ENCODE measurements around the gene ITGAL. TPM values are rescaled to one million over a fixed set of nuclear protein-coding genes. Genes with fewer than 3 reads are reported as not detected.
"Not testable (repeated sequence)": the region's sequence is repeated elsewhere in the genome, so short reads cannot be mapped to it uniquely, and the experiment has no call there.

ITGAL gene
- total RNA-seq, 1 experiment from 2014 or later = not detected

DNA sequence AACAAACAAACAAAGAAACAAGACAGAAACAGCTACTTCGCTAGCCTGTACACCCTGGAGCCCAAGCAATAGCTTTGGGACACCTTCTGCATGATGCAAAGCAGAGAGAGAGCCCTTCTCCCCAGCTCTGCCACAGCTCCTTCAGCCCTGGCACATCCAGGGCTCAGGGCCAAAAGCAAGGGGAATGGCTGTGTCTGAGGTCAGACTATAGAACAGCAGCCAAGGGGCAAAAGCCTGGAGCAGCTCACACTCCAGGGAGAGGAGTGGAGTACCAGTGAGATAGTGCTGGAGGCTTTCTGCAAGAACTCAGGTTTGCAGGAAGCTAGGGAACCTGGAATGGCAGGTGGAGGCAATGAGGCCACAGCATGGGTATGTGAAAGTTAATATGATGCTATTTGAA is 15.3 kb upstream of the ITGAL start:
- no peak for DNase-seq (ENCODE audit: extremely low read depth, low read depth)

DNA sequence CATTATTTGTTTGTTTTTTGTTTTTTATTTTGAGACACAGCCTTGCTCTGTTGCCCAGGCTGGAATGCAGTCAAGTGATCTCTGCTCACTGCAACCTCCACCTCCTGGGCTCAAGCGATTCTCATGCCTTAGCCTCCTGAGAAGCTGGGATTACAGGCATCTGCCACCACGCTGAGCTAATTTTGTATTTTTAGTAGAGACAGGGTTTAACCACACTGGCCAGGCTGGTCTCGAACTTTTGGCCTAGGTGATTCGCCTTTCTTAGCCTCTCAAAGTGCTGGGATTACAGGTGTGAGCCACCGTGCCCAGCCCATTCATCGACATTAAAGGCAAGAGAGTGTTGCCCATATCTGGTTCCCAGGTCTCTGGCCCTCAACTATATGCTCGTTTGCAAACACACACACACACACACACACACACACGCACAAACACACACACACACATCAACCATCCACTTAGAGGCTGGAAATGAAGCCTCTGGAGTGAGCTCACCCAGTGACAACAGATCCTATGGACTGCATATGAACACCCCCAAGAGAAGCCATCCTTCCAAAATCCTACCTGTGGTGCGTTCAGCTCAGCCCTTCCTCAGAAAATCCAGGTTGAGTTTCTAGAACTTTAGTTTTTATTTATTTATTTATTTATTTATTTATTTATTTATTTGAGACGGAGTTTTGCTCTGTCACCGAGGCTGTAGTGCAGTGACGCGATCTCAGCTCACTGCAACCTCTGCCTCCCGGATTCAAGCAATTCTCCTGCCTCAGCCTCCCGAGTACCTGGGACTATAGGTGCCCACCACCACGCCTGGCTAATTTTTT is 14.6 kb upstream of the ITGAL start:
- DNase-seq (ENCODE audit: extremely low read depth, low read depth) = no peak

DNA sequence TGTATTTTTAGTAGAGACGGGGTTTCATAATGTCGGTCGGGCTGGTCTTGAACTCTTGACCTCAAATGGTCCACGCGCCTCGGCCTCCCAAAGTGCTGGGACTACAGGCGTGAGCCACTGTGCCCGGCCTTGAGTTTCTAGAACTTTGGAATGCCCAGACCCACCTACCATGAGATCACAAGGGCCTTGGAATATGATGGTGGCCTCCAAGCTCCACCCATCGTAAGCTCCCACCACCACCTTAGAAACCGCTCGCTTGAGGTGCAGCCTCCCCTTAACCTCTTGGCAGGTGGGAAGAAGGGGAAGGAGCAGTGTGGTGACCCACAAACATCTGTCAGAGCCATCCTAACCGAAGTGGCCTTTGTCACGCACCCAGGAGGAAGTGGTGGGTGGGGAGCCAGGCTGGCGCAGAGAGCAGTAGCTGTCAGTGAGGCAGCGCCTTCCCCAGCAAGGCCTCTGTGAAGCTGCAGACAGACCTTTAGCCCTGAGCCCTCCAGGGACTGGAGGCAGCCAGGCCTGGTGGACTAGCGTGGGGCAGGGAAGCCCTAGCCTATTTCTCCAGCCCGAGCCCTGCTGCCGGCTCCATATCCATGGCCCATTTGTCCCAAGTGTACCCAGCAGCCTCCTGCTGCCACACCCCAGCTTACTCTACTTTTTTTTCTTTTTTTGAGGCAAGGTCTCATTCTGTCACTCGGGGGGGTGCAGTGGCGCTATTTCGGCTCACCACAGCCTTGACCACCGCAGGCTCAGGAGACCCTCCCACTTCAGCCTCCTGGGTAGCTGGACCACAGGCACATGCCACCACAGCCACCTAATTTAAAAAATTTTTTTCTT is 13.8 kb upstream of the ITGAL start:
- DNase-seq (ENCODE audit: extremely low read depth, low read depth) = no peak

DNA sequence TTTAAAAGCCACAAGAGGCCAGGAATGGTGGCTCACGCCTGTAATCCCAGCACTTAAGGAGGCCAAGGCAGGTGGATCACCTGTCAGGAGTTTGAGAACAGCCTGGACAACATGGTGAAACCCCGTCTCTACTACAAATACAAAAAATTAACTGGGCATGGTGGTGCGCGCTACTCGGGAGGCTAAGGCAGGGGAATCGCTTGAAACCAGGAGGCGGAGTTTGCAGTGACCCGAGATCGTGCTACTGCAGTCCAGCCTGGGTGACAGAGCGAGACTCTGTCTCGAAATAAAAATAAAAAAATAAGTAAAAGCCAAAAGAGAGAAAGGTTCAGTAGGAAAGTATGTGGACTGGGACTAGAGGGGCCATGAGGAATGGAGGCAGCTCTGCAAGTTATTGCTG is 13.1 kb upstream of the ITGAL start:
- DNase-seq (ENCODE audit: extremely low read depth, low read depth) = no peak

DNA sequence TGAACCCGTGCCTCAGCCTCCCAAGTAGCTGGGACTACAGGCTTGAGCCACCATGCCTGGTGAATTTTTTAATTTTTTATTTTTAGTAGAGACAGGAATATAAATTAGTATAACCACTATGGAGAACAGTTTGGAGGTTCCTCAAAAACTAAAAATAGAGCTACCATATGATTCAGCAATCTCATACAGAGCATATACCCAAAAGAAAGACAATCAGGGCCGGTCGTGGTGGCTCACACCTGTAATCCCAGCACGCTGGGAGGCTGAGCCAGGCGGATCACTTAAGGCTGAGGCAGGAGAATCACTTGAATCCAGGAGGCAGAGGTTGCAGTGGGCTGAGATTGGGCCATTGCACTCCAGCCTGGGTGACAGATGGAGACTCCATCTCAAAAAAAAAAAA is 11.1 kb upstream of the ITGAL start:
- DNase-seq (ENCODE audit: extremely low read depth, low read depth) = not testable (repeated sequence)

DNA sequence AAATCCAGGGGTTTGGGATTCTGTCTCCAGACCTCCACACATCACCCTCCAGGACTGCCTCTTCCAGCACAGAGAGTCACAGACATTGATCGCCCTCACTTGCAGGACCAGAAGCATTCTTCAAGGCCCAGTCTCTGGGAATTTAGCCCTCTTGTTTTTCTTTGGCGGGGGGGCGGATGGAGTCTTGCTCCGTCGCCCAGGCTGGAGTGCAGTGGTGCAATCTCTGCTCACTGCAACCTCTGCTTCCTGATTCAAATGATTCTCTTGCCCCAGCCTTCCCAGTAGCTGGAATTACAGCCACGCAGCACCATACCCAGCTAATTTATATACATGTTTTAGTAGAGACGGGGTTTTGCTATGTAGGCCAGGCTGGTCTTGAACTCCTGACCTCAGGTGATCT is 8.5 kb upstream of the ITGAL start:
- DNase-seq (ENCODE audit: extremely low read depth, low read depth) = no peak

DNA sequence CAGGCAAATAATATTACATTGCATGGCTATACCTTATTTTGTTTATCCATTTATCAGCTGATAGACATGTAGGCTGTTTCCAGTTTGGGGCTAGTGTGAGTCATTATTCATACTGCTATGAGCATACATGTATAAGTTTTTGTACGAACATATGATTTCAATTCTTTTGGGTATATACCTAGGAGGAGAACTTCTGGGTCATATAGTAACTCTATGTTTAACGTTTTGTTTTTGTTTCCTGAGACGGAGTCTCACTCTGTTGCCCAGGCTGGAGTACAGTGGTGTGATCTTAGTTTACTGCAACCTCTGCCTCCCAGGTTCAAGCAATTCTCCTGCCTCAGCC is 2.4 kb upstream of the ITGAL start:
- no peak for DNase-seq (ENCODE audit: extremely low read depth, low read depth)

DNA sequence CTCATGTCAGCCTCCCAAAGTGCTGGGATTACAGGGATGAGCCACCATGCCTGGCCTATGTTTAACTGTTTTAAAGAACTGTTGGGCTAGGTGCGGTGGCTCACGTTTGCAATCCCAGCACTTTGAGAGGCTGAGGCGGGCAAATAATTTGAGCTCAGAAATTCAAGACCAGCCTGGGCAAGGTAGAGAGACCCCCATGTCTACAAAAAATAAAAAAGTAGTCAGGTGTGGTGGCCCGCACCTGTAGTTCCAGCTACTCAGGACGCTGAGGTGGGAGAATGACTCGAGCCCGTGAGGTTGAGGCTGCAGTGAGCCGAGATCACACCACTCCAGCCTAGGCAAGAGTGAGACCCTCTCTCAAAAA is 1.9 kb upstream of the ITGAL start:
- DNase-seq (ENCODE audit: extremely low read depth, low read depth) = no peak

DNA sequence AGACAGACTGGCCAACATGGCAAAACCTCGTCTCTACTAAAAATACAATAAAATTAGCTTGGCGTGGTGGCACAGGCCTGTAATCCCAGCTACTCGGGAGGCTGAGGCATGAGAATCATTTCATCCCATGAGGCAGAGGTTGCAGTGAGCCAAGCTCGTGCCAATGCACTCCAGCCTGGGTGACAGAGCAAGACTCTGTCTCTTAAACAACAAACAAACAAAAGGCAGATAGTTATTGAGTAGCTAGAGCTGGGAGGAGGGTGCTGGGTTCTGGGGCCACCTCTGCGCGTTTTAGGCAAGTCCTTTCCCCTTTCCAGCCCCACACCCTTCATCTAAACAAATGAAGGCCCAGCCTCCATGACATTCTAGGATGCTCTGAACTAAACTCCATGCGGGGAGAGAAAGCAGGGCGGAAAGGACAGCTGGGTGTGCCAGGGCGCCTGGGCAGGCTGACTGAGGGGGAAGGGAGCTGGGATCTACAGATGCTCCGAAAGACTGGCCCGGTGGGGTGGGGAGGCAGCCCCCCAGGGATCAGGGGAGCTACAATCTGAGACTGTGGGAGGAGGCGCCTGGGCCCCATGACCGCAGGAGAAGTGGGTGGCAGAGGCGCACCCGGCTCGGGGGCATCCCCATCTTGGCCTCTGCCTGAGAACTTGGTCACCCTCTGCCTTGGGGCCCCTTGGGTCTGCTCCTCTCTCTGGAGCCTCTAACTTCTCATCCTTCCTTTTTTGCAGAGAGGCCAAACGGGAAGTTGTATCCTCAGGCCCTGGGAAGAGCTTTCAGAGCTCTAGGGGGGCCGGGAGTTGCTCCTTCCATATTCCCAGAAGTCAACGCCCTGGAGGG is 910 bp downstream of the ITGAL start:
- DNase-seq (ENCODE audit: extremely low read depth, low read depth) = no peak

DNA sequence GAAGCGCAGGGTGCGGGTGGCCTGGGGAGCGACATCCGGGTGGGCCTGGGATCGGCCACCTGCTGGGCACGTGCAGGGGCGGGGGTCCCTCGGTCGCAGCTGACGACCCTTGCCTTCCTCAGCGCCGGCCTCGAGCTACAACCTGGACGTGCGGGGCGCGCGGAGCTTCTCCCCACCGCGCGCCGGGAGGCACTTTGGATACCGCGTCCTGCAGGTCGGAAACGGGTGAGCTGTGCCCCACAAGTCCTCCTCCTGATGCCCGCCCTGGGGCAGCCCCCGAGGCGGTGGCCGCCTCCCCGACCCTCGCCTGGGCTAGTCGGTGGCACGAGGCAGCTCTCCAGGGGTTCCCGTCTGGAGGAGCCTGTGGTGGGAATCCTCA is 1.5 kb downstream of the ITGAL start:
- DNase-seq (ENCODE audit: extremely low read depth, low read depth) = no peak

DNA sequence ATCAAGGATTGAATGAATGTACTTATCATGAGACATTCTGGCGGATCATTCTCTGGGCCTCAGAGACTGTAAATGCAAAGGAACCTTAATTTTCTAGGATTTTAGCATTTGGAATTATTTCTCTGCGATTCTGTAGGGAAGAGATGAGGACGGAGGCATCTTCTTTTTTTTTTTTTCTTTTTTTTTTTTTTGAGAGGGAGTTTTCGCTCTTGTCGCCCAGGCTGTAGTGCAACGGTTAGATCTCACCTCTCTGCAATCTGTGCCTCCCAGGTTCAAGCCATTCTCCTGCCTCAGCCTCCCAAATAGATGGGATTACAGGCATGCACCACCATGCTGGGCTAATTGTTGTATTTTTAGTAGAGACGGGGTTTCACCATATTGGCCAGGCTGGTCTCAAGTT is 2.1 kb downstream of the ITGAL start:
- DNase-seq (ENCODE audit: extremely low read depth, low read depth) = no peak

DNA sequence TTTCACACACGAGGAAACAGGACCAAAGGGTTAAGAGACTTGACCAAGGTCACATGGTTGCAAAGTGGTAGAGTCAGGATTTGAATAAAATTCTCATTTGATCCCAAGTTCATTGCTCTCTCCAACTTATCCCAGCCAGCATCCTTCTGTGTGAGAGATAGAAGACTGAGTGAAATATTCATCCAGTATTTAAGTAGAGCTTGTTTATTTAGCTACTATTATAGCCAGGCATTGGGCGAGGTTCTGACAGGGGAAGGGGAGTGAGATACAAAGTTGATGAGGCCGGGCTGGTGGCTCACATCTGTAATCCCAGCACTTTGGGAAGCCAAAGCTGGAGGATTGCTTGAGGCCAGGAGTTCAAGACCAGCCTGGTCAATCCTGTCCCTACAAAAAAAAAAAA is 4.4 kb downstream of the ITGAL start:
- no peak for DNase-seq (ENCODE audit: extremely low read depth, low read depth)

DNA sequence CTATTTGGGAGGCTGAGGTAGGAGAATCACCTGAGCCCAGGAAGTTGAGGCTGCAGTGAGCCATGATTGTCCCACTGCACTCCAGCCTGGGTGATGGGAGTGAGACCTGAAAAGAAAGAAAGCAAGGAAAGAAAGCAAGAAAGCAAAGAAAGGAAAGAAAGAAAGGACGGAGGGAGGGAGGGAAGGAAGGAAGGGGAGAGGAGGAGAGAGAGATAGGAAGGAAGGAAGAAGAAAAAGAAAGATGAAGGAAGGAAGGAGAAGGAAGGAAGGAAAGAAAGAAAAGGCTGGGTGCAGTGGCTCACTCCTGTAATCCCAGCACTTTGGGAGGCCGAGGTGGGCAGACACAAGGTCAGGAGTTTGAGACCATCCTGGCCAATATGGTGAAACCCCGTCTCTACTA is 5.2 kb downstream of the ITGAL start:
- not testable (repeated sequence) for DNase-seq (ENCODE audit: extremely low read depth, low read depth)

DNA sequence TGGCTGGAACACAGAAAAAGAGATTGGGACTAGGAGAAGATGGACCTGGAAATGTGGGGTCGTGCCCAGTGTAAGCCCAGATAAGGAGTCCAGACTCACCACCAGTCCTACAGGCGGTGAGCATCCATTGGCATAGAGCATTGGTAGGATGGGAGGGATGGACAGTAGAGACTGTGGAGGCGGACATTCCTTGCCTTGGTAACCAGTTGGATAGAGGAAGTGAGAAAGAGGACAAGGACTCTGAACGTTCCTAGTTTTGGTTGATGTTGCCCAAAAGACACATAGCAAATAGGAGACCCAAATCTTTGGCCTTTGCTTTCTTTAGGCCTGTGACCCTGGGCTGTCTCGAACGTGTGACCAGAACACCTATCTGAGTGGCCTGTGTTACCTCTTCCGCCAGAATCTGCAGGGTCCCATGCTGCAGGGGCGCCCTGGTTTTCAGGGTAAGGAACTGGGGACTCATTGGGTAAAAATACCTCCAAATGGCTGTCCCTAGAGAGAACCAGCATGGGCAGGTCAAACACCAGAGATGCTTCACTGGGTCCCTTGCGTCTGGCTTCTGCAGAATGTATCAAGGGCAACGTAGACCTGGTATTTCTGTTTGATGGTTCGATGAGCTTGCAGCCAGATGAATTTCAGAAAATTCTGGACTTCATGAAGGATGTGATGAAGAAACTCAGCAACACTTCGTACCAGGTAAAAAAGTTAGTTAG is 6.4 kb downstream of the ITGAL start:
- DNase-seq (ENCODE audit: extremely low read depth, low read depth) = no peak

DNA sequence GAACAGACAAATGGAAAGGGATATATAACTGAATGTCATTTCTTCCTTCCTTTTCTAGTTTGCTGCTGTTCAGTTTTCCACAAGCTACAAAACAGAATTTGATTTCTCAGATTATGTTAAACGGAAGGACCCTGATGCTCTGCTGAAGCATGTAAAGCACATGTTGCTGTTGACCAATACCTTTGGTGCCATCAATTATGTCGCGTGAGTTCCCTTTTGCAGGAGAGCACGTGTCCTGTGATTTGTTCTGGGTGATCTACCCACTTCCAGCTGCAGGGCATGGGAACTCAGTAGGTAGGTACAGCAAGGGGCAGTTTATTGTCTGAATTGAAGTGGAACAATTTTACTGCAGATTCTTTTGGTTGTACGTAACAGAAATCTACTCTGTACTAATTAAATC is 8.8 kb downstream of the ITGAL start:
- DNase-seq (ENCODE audit: extremely low read depth, low read depth) = no peak

DNA sequence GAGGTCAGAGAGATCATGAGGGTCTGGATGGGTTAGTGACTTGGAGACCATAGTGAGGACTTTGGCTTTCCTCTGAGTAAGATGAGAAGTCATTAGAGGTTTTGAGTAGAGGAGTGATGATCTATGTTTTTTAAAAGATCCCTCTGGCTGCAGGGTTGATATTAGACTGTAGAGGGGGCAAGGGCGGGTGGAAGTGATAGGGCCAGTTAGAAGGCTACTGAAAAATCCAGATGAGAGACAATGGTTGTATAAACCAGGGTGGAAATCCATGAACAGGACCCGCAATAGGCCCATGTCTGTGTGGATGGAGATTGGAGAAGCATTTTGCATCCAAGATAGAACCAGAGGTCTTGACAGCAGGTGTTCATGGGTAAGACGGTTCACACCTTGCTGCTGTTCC is 9.8 kb downstream of the ITGAL start:
- DNase-seq (ENCODE audit: extremely low read depth, low read depth) = peak; percentile 12

DNA sequence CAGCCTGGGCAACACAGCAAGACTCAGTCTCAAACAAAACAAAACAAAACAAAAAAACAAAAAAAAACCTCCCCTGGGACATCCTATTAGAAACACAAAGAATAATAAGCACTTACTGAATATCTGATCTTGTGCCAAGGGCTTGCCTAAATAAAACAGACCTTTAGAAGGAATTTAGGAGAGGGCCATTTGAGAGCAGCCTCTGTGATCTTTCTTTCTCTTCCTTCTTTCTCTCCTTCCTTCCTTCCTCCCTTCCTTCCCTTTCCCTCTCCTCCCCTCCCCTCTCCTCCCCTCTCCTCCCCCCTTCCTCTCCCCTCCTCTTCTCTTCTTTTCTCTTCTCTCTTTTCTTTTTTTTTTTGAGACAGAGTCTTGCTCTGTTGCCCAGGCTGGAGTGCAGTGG is 12.3 kb downstream of the ITGAL start:
- DNase-seq (ENCODE audit: extremely low read depth, low read depth) = no peak

DNA sequence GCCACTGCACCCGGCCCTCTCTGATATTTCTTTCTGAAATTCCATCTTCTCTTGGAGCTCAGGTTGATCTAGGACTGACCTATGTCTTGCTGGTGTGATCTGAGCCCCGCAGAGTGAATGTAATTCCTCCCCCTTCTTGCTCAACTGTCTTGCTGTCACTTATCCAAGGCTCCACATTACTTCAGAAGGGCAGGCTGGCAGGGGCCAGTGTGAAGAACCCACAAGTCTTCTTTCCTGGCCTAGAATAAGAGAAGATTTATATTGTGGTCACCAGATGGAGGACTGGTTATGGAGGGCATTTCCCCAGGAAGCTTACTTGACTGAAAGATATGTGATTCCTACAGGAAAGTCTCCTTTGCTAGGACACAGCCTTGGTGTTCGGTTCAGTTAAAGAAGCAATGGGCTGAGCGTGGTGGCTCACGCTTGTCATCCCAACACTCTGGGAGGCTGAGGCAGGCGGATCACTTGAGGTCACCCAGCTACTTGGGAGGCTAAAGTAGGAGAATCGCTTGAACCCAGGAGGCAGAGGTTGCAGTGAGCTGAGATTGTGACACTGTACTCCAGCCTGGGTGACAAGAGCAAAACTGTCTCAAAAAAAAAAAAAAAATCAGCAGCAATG is 13.4 kb downstream of the ITGAL start:
- no peak for DNase-seq (ENCODE audit: extremely low read depth, low read depth)

DNA sequence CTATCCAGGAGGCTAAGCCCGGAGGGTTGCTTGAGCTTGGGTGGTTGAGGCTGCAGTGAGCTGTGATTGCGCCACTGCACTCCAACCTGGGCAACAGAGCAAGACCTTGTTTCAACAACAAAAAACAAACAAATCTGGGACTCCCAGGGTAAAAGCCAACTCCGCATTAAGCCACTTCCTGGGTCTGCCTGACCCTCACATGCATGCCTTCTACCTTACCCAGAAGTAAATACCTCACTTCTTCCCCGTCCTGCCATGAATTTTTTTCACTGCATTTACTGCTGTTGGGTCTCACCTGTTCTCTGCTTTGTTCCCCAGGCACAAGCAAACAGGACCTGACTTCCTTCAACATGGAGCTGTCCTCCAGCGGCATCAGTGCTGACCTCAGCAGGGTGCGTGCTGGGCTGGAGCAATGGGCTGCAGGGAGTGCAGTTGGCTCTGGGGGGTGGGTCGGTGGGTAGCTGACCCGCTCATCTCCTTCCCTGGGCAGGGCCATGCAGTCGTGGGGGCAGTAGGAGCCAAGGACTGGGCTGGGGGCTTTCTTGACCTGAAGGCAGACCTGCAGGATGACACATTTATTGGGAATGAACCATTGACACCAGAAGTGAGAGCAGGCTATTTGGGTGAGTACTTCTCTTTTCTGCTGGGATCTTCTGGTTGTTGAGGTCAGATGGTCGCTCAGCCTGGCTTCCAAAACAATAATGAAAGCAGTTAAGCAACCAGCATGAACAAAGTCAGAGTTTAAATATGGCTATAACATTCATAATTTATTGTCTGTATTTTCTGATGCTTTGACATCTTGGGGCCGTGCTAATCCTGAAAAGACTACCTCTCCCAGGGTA is 16.4 kb downstream of the ITGAL start:
- DNase-seq (ENCODE audit: extremely low read depth, low read depth) = no peak

Measured in NCI-H460 (cell line).